Lung (tissue), 12 donors: ENCODE data around the gene ALKBH2. TPM values are rescaled to one million over a fixed set of nuclear protein-coding genes. Genes with fewer than 3 reads are reported as not detected.

Experiments
- ATAC-seq: fragments of 200-7000 bp; cut with Tn5 transposase; one replicate; pipeline ENCODE4 v1.9.1; 2020; ENCODE audit warnings: moderate number of reproducible peaks; ENCODE audit not compliant: insufficient read depth, low FRiP score
- DNase-seq, 3 donors: peaks; one replicate each; pipeline ENCODE4 v3.0.0-alpha.2; 2013 to 2017
- H3K27ac ChIP-seq, 2 donors: one replicate each; pipeline ENCODE4 v1.5.1; 2013; ENCODE audit warnings: mild to moderate bottlenecking in 2 of 2, moderate library complexity in 2 of 2, control low read depth in 1 of 2, inconsistent platforms in 1 of 2, low read depth in 1 of 2, low read length in 1 of 2
- H3K27me3 ChIP-seq, 3 donors: one replicate each; pipeline ENCODE4 v1.5.1; 2013; ENCODE audit warnings: low read length in 2 of 3; ENCODE audit not compliant: control insufficient read depth in 3 of 3, insufficient read depth in 3 of 3
- H3K36me3 ChIP-seq, 4 donors: one replicate each; pipeline ENCODE4 v1.5.1; 2013; ENCODE audit warnings: low read length in 4 of 4, mild to moderate bottlenecking in 1 of 4, moderate library complexity in 1 of 4; ENCODE audit not compliant: control insufficient read depth in 4 of 4, insufficient read depth in 4 of 4
- H3K4me1 ChIP-seq, 5 donors: one replicate each; pipeline ENCODE4 v1.5.1; 2013; ENCODE audit warnings: low read length in 5 of 5, mild to moderate bottlenecking in 2 of 5, moderate library complexity in 1 of 5; ENCODE audit not compliant: control insufficient read depth in 5 of 5, insufficient read depth in 5 of 5
- H3K4me3 ChIP-seq: one replicate; pipeline ENCODE4 v1.5.1; 2013; ENCODE audit warnings: mild to moderate bottlenecking, control low read depth, moderate library complexity
- H3K9ac ChIP-seq, 2 donors: one replicate each; pipeline ENCODE4 v1.5.1; 2013; ENCODE audit warnings: low read length in 2 of 2, control low read depth in 1 of 2; ENCODE audit not compliant: insufficient read depth in 1 of 2
- H3K9me3 ChIP-seq, 4 donors: one replicate each; pipeline ENCODE4 v1.5.1; 2013; ENCODE audit warnings: low read length in 3 of 4, mild to moderate bottlenecking in 1 of 4, moderate library complexity in 1 of 4; ENCODE audit not compliant: control insufficient read depth in 4 of 4, insufficient read depth in 3 of 4
- CTCF ChIP-seq: IDR thresholded peaks from 2 replicates; pipeline ENCODE4 v1.5.1; 2012; ENCODE audit warnings: mild to moderate bottlenecking; ENCODE audit errors: control extremely low read depth, extremely low read depth
- WGBS, 2 donors: extraction: QIAGEN DNeasy Blood & Tissue Kit; methylation state at CpG; one replicate each; pipeline ENCODE4 v1.1.7; 2013; 5-methylcytosine and 5-hydroxymethylcytosine counted together
- polyA plus RNA-seq, 2 donors: library from polyadenylated mRNA; stranded (reverse); fragments of 200-250 nt; gene quantifications; one replicate each; pipeline ENCODE4 v1.2.1, GENCODE V29; 2013
- total RNA-seq, 2 donors: library from RNA; depleted of rRNA in 1 of 2; stranded (reverse); fragments of >200 nt in 1 of 2; gene quantifications; one replicate each; pipeline ENCODE4 v1.2.1, GENCODE V29; 2014 to 2021
- donor health status: control.
- donor health status: control.
- donor health status: Bipolar disorder and iron deficiency.
- donor health status: healthy.
- donor health status: DM: yes; HTN: yes; CAD: no.

Gene ALKBH2
- total and polyA plus RNA-seq, 4 donors, result 10.7 to 42.5 (median 19.1) TPM

DNA sequence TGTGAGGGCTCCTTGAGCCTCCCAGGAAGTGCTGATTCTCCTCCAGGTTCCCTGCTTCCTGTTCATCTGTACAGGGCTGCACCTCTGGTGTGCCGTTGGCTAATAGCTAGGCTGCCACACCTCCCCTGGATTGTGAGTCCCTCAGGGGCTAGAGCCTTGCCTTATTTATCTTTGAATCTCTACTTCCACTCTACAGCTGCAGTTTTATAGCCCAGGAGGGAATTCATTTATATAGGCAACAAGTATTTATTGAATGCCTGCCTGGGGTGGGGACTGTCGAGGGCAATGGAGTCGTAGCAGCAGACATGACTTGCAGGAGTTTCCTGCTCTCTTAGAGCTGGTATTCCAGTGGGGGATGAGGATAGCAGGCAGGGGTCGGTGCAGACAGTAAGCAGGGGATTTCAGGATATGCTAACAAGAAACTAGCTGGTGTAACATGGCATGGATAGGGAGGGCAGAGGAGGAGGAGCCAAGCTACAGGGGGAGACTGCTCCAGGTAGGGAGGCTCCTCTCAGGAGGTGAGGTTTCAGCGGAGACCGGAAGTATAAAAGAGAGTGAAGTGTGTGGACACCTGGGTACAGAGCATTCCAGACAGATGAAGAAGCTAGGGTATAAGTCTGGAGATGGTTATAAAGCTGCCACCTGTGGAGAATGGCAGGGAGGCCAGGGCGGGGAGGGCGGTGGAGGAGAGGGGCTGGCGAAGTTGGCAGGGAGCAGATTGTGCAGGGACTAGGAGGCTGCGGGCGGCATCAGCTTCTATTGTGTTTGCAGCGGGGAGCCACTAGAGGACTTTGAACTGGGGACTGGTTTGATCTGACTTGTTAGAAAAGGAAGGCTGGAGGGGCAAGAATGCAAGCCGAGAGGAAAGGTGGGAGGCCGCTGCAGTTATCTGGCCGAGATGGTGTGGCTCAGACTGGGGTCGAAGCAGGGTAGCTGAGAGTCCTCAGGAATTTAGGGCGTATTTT is 23.7 kb downstream of the ALKBH2 start:
- WGBS, 2 donors, result 91 to 95% methylated on average over 17 of the region's 17 CpGs
- no peak overlapping the region for H3K9ac ChIP-seq
- DNase-seq, result no peak

GRCh38 chr12:109065853-109066193 is 27.4 kb downstream of the ALKBH2 start:
- Histone ChIP-seq H3K4me3 (no peak overlapping the region), H3K27ac (no peak overlapping the region), H3K27me3 (no peaks in the 10 kb centered on the region), H3K9me3 (peaks cover 0 to 5% (median 0%) of the 10 kb centered on the region in 4 donors), H3K9ac (no peak overlapping the region), H3K36me3 (peaks cover 19 to 54% (median 35%) of the 10 kb centered on the region in 4 donors), H3K4me1 (no peaks in the 10 kb centered on the region)
- DNase-seq (no peak), ATAC-seq (no peak)
- TF ChIP-seq CTCF, result no peak
- 82 to 100% methylated on average over 1 of the region's 1 CpG for WGBS, 2 donors

More for the DNA sequence above, 23.7 kb downstream of the ALKBH2 start:
- Histone ChIP-seq H3K36me3 (peaks cover 24 to 62% (median 51%) of the 10 kb centered on the region in 4 donors), H3K27me3 (no peaks in the 10 kb centered on the region), H3K27ac (no peak overlapping the region), H3K4me3 (no peak overlapping the region), H3K4me1 (no peaks in the 10 kb centered on the region), H3K9me3 (no peaks in the 10 kb centered on the region)
- TF ChIP-seq CTCF, result no peak
- no peak for ATAC-seq

- H3K27me3 ChIP-seq, result no peaks in the 10 kb centered on the region
- peak in 2 of 3 donors; percentile 13 to 25 for DNase-seq
- peaks cover 0 to 5% (median 0%) of the 10 kb centered on the region in 4 donors for H3K9me3 ChIP-seq
- ATAC-seq, result no peak
- H3K9ac ChIP-seq, result no peak overlapping the region
- no peak overlapping the region for H3K4me3 ChIP-seq
- no peaks in the 10 kb centered on the region for H3K4me1 ChIP-seq
- H3K36me3 ChIP-seq, result peaks cover 16 to 49% (median 31%) of the 10 kb centered on the region in 4 donors
- no peak for TF ChIP-seq CTCF
- WGBS, 2 donors, result 90 to 94% methylated on average over 5 of the region's 5 CpGs
- no peak overlapping the region for H3K27ac ChIP-seq
Observed at GRCh38 chr12:109065154-109065852, 28.0 kb downstream of the ALKBH2 start.
